Measurements from ENCODE around the gene SLC7A6.

The SLC7A6 gene

GRCh38 chr16:68273459-68273858, 9.1 kb downstream of the SLC7A6 start:
- no peak overlapping the region for H3K4me3 ChIP-seq (ENCODE audit: extremely low read depth, insufficient read depth, low read length, poor library complexity, severe bottlenecking)
- H3K36me3 ChIP-seq (ENCODE audit: control insufficient read depth, insufficient read depth, low read length), result peaks cover 75% of the 10 kb centered on the region
- H3K9me3 ChIP-seq (ENCODE audit: control insufficient read depth, low read length), result no peaks in the 10 kb centered on the region
- H3K27ac ChIP-seq (ENCODE audit: low read depth, low read length, severe bottlenecking), result no peak overlapping the region
- WGBS, 2 experiments (ENCODE audit: insufficient coverage in 2 of 2), result 100% methylated on average over 1 to 3 of the region's 5 CpGs
- peaks cover 3% of the 10 kb centered on the region for H3K4me1 ChIP-seq (ENCODE audit: control insufficient read depth, insufficient read depth, low read length, poor library complexity, severe bottlenecking)

- Histone ChIP-seq H3K27ac (ENCODE audit: low read depth, low read length, severe bottlenecking) (no peak overlapping the region), H3K36me3 (ENCODE audit: control insufficient read depth, insufficient read depth, low read length) (peaks cover 78% of the 10 kb centered on the region), H3K9me3 (ENCODE audit: control insufficient read depth, low read length) (no peaks in the 10 kb centered on the region), H3K4me3 (ENCODE audit: extremely low read depth, insufficient read depth, low read length, poor library complexity, severe bottlenecking) (no peak overlapping the region), H3K4me1 (ENCODE audit: control insufficient read depth, insufficient read depth, low read length, poor library complexity, severe bottlenecking) (peaks cover 3% of the 10 kb centered on the region)
- WGBS, 2 experiments (ENCODE audit: insufficient coverage in 2 of 2), result 93 to 94% methylated on average over 3 of the region's 8 CpGs
Observed at GRCh38 chr16:68273896-68274295, 9.6 kb downstream of the SLC7A6 start.

- peaks cover 83% of the 10 kb centered on the region for H3K36me3 ChIP-seq (ENCODE audit: control insufficient read depth, insufficient read depth, low read length)
- 93 to 96% methylated on average over 3 to 4 of the region's 4 CpGs for WGBS, 2 experiments (ENCODE audit: insufficient coverage in 2 of 2)
- H3K9me3 ChIP-seq (ENCODE audit: control insufficient read depth, low read length), result no peaks in the 10 kb centered on the region
- H3K27ac ChIP-seq (ENCODE audit: low read depth, low read length, severe bottlenecking), result no peak overlapping the region
- H3K4me3 ChIP-seq (ENCODE audit: extremely low read depth, insufficient read depth, low read length, poor library complexity, severe bottlenecking), result no peak overlapping the region
- peaks cover 3% of the 10 kb centered on the region for H3K4me1 ChIP-seq (ENCODE audit: control insufficient read depth, insufficient read depth, low read length, poor library complexity, severe bottlenecking)
Observed at GRCh38 chr16:68274441-68274840, 10.1 kb downstream of the SLC7A6 start.

GRCh38 chr16:68275611-68276191, 11.4 kb downstream of the SLC7A6 start:
- WGBS, 2 experiments (ENCODE audit: insufficient coverage in 2 of 2), result 90 to 100% methylated on average over 2 of the region's 4 CpGs
- peaks cover 82% of the 10 kb centered on the region for H3K36me3 ChIP-seq (ENCODE audit: control insufficient read depth, insufficient read depth, low read length)
- no peak overlapping the region for H3K4me3 ChIP-seq (ENCODE audit: extremely low read depth, insufficient read depth, low read length, poor library complexity, severe bottlenecking)

GRCh38 chr16:68276223-68276622, 11.9 kb downstream of the SLC7A6 start:
- Histone ChIP-seq H3K4me3 (ENCODE audit: extremely low read depth, insufficient read depth, low read length, poor library complexity, severe bottlenecking) (no peak overlapping the region), H3K9me3 (ENCODE audit: control insufficient read depth, low read length) (no peaks in the 10 kb centered on the region), H3K36me3 (ENCODE audit: control insufficient read depth, insufficient read depth, low read length) (peaks cover 80% of the 10 kb centered on the region), H3K27ac (ENCODE audit: low read depth, low read length, severe bottlenecking) (no peak overlapping the region), H3K4me1 (ENCODE audit: control insufficient read depth, insufficient read depth, low read length, poor library complexity, severe bottlenecking) (peaks cover 3% of the 10 kb centered on the region)
- 81 to 93% methylated on average over 2 of the region's 3 CpGs for WGBS, 2 experiments (ENCODE audit: insufficient coverage in 2 of 2)

More at GRCh38 chr16:68275611-68276191, 11.4 kb downstream of the SLC7A6 start:
- Histone ChIP-seq H3K9me3 (ENCODE audit: control insufficient read depth, low read length) (no peaks in the 10 kb centered on the region), H3K4me1 (ENCODE audit: control insufficient read depth, insufficient read depth, low read length, poor library complexity, severe bottlenecking) (peaks cover 3% of the 10 kb centered on the region), H3K27ac (ENCODE audit: low read depth, low read length, severe bottlenecking) (peak overlapping the region; percentile 18)

GRCh38 chr16:68279726-68280558, 15.6 kb downstream of the SLC7A6 start:
- Histone ChIP-seq H3K4me1 (ENCODE audit: control insufficient read depth, insufficient read depth, low read length, poor library complexity, severe bottlenecking) (peaks cover 3% of the 10 kb centered on the region), H3K9me3 (ENCODE audit: control insufficient read depth, low read length) (no peaks in the 10 kb centered on the region), H3K4me3 (ENCODE audit: extremely low read depth, insufficient read depth, low read length, poor library complexity, severe bottlenecking) (no peak overlapping the region), H3K36me3 (ENCODE audit: control insufficient read depth, insufficient read depth, low read length) (peaks cover 83% of the 10 kb centered on the region), H3K27ac (ENCODE audit: low read depth, low read length, severe bottlenecking) (no peak overlapping the region)
- WGBS, 2 experiments (ENCODE audit: insufficient coverage in 2 of 2), result 96 to 97% methylated on average over 9 to 10 of the region's 13 CpGs

GRCh38 chr16:68281368-68282063, 17.2 kb downstream of the SLC7A6 start:
- peaks cover 82% of the 10 kb centered on the region for H3K36me3 ChIP-seq (ENCODE audit: control insufficient read depth, insufficient read depth, low read length)
- H3K9me3 ChIP-seq (ENCODE audit: control insufficient read depth, low read length), result no peaks in the 10 kb centered on the region
- WGBS, 2 experiments (ENCODE audit: insufficient coverage in 2 of 2), result 88 to 100% methylated on average over 2 to 3 of the region's 4 CpGs
- no peak overlapping the region for H3K4me3 ChIP-seq (ENCODE audit: extremely low read depth, insufficient read depth, low read length, poor library complexity, severe bottlenecking)
- H3K4me1 ChIP-seq (ENCODE audit: control insufficient read depth, insufficient read depth, low read length, poor library complexity, severe bottlenecking), result peaks cover 4% of the 10 kb centered on the region
- no peak overlapping the region for H3K27ac ChIP-seq (ENCODE audit: low read depth, low read length, severe bottlenecking)

- Histone ChIP-seq H3K36me3 (ENCODE audit: control insufficient read depth, insufficient read depth, low read length) (peaks cover 82% of the 10 kb centered on the region), H3K4me3 (ENCODE audit: extremely low read depth, insufficient read depth, low read length, poor library complexity, severe bottlenecking) (no peak overlapping the region), H3K9me3 (ENCODE audit: control insufficient read depth, low read length) (no peaks in the 10 kb centered on the region), H3K4me1 (ENCODE audit: control insufficient read depth, insufficient read depth, low read length, poor library complexity, severe bottlenecking) (peaks cover 4% of the 10 kb centered on the region), H3K27ac (ENCODE audit: low read depth, low read length, severe bottlenecking) (no peak overlapping the region)
- WGBS, 2 experiments (ENCODE audit: insufficient coverage in 2 of 2), result 100% methylated on average over 2 to 3 of the region's 4 CpGs
Observed at GRCh38 chr16:68282064-68282452, 17.7 kb downstream of the SLC7A6 start.

- peaks cover 90% of the 10 kb centered on the region for H3K36me3 ChIP-seq (ENCODE audit: control insufficient read depth, insufficient read depth, low read length)
Observed at GRCh38 chr16:68283346-68283745, 19.0 kb downstream of the SLC7A6 start.

GRCh38 chr16:68283801-68284598, 19.7 kb downstream of the SLC7A6 start:
- H3K4me3 ChIP-seq (ENCODE audit: extremely low read depth, insufficient read depth, low read length, poor library complexity, severe bottlenecking), result no peak overlapping the region
- H3K36me3 ChIP-seq (ENCODE audit: control insufficient read depth, insufficient read depth, low read length), result peaks cover 87% of the 10 kb centered on the region
- peaks cover 14% of the 10 kb centered on the region for H3K4me1 ChIP-seq (ENCODE audit: control insufficient read depth, insufficient read depth, low read length, poor library complexity, severe bottlenecking)
- no peak overlapping the region for H3K27ac ChIP-seq (ENCODE audit: low read depth, low read length, severe bottlenecking)
- WGBS, 2 experiments (ENCODE audit: insufficient coverage in 2 of 2), result 96 to 100% methylated on average over 3 to 7 of the region's 9 CpGs
- no peaks in the 10 kb centered on the region for H3K9me3 ChIP-seq (ENCODE audit: control insufficient read depth, low read length)

More at GRCh38 chr16:68283346-68283745, 19.0 kb downstream of the SLC7A6 start:
- Histone ChIP-seq H3K4me1 (ENCODE audit: control insufficient read depth, insufficient read depth, low read length, poor library complexity, severe bottlenecking) (peaks cover 14% of the 10 kb centered on the region), H3K9me3 (ENCODE audit: control insufficient read depth, low read length) (no peaks in the 10 kb centered on the region), H3K4me3 (ENCODE audit: extremely low read depth, insufficient read depth, low read length, poor library complexity, severe bottlenecking) (no peak overlapping the region), H3K27ac (ENCODE audit: low read depth, low read length, severe bottlenecking) (no peak overlapping the region)
- 83 to 94% methylated on average over 3 to 5 of the region's 5 CpGs for WGBS, 2 experiments (ENCODE audit: insufficient coverage in 2 of 2)
